ENCODE measurements around the gene DPYSL5. TPM values are rescaled to one million over a fixed set of nuclear protein-coding genes. Genes with fewer than 3 reads are reported as not detected.

DPYSL5 gene
- total RNA-seq, 2 donors from 2014 or later = not detected

GRCh38 chr2:26977012-26977411, 129.1 kb downstream of the DPYSL5 start:
- no peaks in the 10 kb centered on the region for H3K36me3 Mint-ChIP-seq (ENCODE audit: low read depth)
- no peak for ATAC-seq (replicated peaks)
- H3K4me1 Mint-ChIP-seq = peaks cover 3% of the 10 kb centered on the region
- no peak overlapping the region for H3K27ac Mint-ChIP-seq
- H3K27me3 Mint-ChIP-seq = no peaks in the 10 kb centered on the region
- H3K4me3 Mint-ChIP-seq = no peak overlapping the region
- no peaks in the 10 kb centered on the region for H3K9me3 Mint-ChIP-seq

- Mint-ChIP-seq H3K27ac (no peak overlapping the region), H3K27me3 (no peaks in the 10 kb centered on the region), H3K9me3 (no peaks in the 10 kb centered on the region), H3K36me3 (ENCODE audit: low read depth) (no peaks in the 10 kb centered on the region), H3K4me1 (peaks cover 3% of the 10 kb centered on the region), H3K4me3 (no peak overlapping the region)
- ATAC-seq (replicated peaks) = no peak
Observed at GRCh38 chr2:26978061-26978596, 130.2 kb downstream of the DPYSL5 start.

GRCh38 chr2:26979741-26980140, 131.8 kb downstream of the DPYSL5 start:
- Mint-ChIP-seq H3K27me3 (no peaks in the 10 kb centered on the region), H3K27ac (no peak overlapping the region), H3K4me1 (peaks cover 3% of the 10 kb centered on the region), H3K9me3 (no peaks in the 10 kb centered on the region), H3K4me3 (no peak overlapping the region), H3K36me3 (ENCODE audit: low read depth) (no peaks in the 10 kb centered on the region)
- no peak for ATAC-seq (replicated peaks)

- no peaks in the 10 kb centered on the region for H3K27me3 Mint-ChIP-seq
- no peak overlapping the region for H3K27ac Mint-ChIP-seq
- peaks cover 3% of the 10 kb centered on the region for H3K4me1 Mint-ChIP-seq
- ATAC-seq (replicated peaks) = no peak
- H3K36me3 Mint-ChIP-seq (ENCODE audit: low read depth) = no peaks in the 10 kb centered on the region
- H3K4me3 Mint-ChIP-seq = no peak overlapping the region
- H3K9me3 Mint-ChIP-seq = no peaks in the 10 kb centered on the region
Observed at GRCh38 chr2:26980971-26981370, 133.0 kb downstream of the DPYSL5 start.

GRCh38 chr2:26982102-26982742, 134.3 kb downstream of the DPYSL5 start:
- H3K36me3 Mint-ChIP-seq (ENCODE audit: low read depth) = no peaks in the 10 kb centered on the region
- no peak for ATAC-seq (replicated peaks)

GRCh38 chr2:26983746-26984145, 135.8 kb downstream of the DPYSL5 start:
- Mint-ChIP-seq H3K4me3 (no peak overlapping the region), H3K9me3 (no peaks in the 10 kb centered on the region), H3K4me1 (peaks cover 3% of the 10 kb centered on the region), H3K36me3 (ENCODE audit: low read depth) (no peaks in the 10 kb centered on the region), H3K27me3 (no peaks in the 10 kb centered on the region), H3K27ac (no peak overlapping the region)
- ATAC-seq (replicated peaks) = no peak

More at GRCh38 chr2:26982102-26982742, 134.3 kb downstream of the DPYSL5 start:
- H3K4me1 Mint-ChIP-seq = peaks cover 3% of the 10 kb centered on the region
- no peak overlapping the region for H3K27ac Mint-ChIP-seq
- H3K9me3 Mint-ChIP-seq = no peaks in the 10 kb centered on the region
- no peaks in the 10 kb centered on the region for H3K27me3 Mint-ChIP-seq
- no peak overlapping the region for H3K4me3 Mint-ChIP-seq

- no peaks in the 10 kb centered on the region for H3K36me3 Mint-ChIP-seq (ENCODE audit: low read depth)
- H3K4me1 Mint-ChIP-seq = peaks cover 3% of the 10 kb centered on the region
- H3K27me3 Mint-ChIP-seq = no peaks in the 10 kb centered on the region
- no peak overlapping the region for H3K27ac Mint-ChIP-seq
- H3K9me3 Mint-ChIP-seq = no peaks in the 10 kb centered on the region
- ATAC-seq (replicated peaks) = no peak
- no peak overlapping the region for H3K4me3 Mint-ChIP-seq
Observed at GRCh38 chr2:26985807-26986206, 137.9 kb downstream of the DPYSL5 start.

GRCh38 chr2:26986576-26986975, 138.6 kb downstream of the DPYSL5 start:
- Mint-ChIP-seq H3K4me3 (no peak overlapping the region), H3K9me3 (no peaks in the 10 kb centered on the region), H3K27ac (no peak overlapping the region), H3K36me3 (ENCODE audit: low read depth) (no peaks in the 10 kb centered on the region), H3K4me1 (no peaks in the 10 kb centered on the region), H3K27me3 (no peaks in the 10 kb centered on the region)
- no peak for ATAC-seq (replicated peaks)

- Mint-ChIP-seq H3K4me1 (no peaks in the 10 kb centered on the region), H3K27me3 (no peaks in the 10 kb centered on the region), H3K27ac (no peak overlapping the region), H3K36me3 (ENCODE audit: low read depth) (no peaks in the 10 kb centered on the region), H3K9me3 (no peaks in the 10 kb centered on the region), H3K4me3 (no peak overlapping the region)
- no peak for ATAC-seq (replicated peaks)
Observed at GRCh38 chr2:26988058-26988860, 140.3 kb downstream of the DPYSL5 start.

- Mint-ChIP-seq H3K36me3 (ENCODE audit: low read depth) (no peaks in the 10 kb centered on the region), H3K27me3 (no peaks in the 10 kb centered on the region), H3K4me3 (no peak overlapping the region), H3K9me3 (no peaks in the 10 kb centered on the region), H3K4me1 (no peaks in the 10 kb centered on the region), H3K27ac (no peak overlapping the region)
- ATAC-seq (replicated peaks) = no peak
Observed at GRCh38 chr2:26989156-26989555, 141.2 kb downstream of the DPYSL5 start.

GRCh38 chr2:26991717-26992116, 143.8 kb downstream of the DPYSL5 start:
- Mint-ChIP-seq H3K4me1 (no peaks in the 10 kb centered on the region), H3K9me3 (no peaks in the 10 kb centered on the region), H3K4me3 (no peak overlapping the region), H3K27ac (no peak overlapping the region), H3K27me3 (no peaks in the 10 kb centered on the region), H3K36me3 (ENCODE audit: low read depth) (no peaks in the 10 kb centered on the region)
- no peak for ATAC-seq (replicated peaks)

- Mint-ChIP-seq H3K27me3 (no peaks in the 10 kb centered on the region), H3K4me3 (no peak overlapping the region), H3K9me3 (no peaks in the 10 kb centered on the region), H3K36me3 (ENCODE audit: low read depth) (no peaks in the 10 kb centered on the region), H3K27ac (no peak overlapping the region), H3K4me1 (no peaks in the 10 kb centered on the region)
- ATAC-seq (replicated peaks) = no peak
Observed at GRCh38 chr2:26993768-26994167, 145.8 kb downstream of the DPYSL5 start.

GRCh38 chr2:26994983-26995382, 147.1 kb downstream of the DPYSL5 start:
- no peaks in the 10 kb centered on the region for H3K36me3 Mint-ChIP-seq (ENCODE audit: low read depth)
- no peak for ATAC-seq (replicated peaks)
- H3K27me3 Mint-ChIP-seq = no peaks in the 10 kb centered on the region
- no peaks in the 10 kb centered on the region for H3K9me3 Mint-ChIP-seq
- no peak overlapping the region for H3K4me3 Mint-ChIP-seq
- no peaks in the 10 kb centered on the region for H3K4me1 Mint-ChIP-seq
- H3K27ac Mint-ChIP-seq = no peak overlapping the region

GRCh38 chr2:26997394-26997793, 149.5 kb downstream of the DPYSL5 start:
- no peak for ATAC-seq (replicated peaks)
- H3K27me3 Mint-ChIP-seq = no peaks in the 10 kb centered on the region
- no peak overlapping the region for H3K27ac Mint-ChIP-seq
- H3K4me3 Mint-ChIP-seq = no peak overlapping the region
- H3K36me3 Mint-ChIP-seq (ENCODE audit: low read depth) = no peaks in the 10 kb centered on the region
- H3K4me1 Mint-ChIP-seq = no peaks in the 10 kb centered on the region
- no peaks in the 10 kb centered on the region for H3K9me3 Mint-ChIP-seq

GRCh38 chr2:26998323-26998722, 150.4 kb downstream of the DPYSL5 start:
- H3K36me3 Mint-ChIP-seq (ENCODE audit: low read depth) = no peaks in the 10 kb centered on the region

More at GRCh38 chr2:26998323-26998722, 150.4 kb downstream of the DPYSL5 start:
- H3K9me3 Mint-ChIP-seq = no peaks in the 10 kb centered on the region
- ATAC-seq (replicated peaks) = no peak
- no peaks in the 10 kb centered on the region for H3K27me3 Mint-ChIP-seq
- H3K4me3 Mint-ChIP-seq = no peak overlapping the region
- no peak overlapping the region for H3K27ac Mint-ChIP-seq
- no peaks in the 10 kb centered on the region for H3K4me1 Mint-ChIP-seq
